GM18498 (cell line): ENCODE measurements around the gene NTRK2.

ENCODE experiments used
- ATAC-seq: cut with Tn5 transposase; IDR thresholded peaks from one replicate; pipeline ENCODE4 v1.9.1; 2021; ENCODE audit warnings: mild to moderate bottlenecking, moderate library complexity; ENCODE audit not compliant: unreplicated experiment

Gene NTRK2

GRCh38 chr9:84731696-84732095, 62.2 kb downstream of the NTRK2 start:
- ATAC-seq = no peak

- no peak for ATAC-seq
Measured at GRCh38 chr9:84736081-84736480, 66.6 kb downstream of the NTRK2 start.

- no peak for ATAC-seq
Measured at GRCh38 chr9:84736536-84736935, 67.0 kb downstream of the NTRK2 start.

GRCh38 chr9:84738353-84738752, 68.8 kb downstream of the NTRK2 start:
- ATAC-seq = no peak

- ATAC-seq = no peak
Measured at GRCh38 chr9:84742261-84742660, 72.7 kb downstream of the NTRK2 start.

- no peak for ATAC-seq
Measured at GRCh38 chr9:84744195-84744594, 74.7 kb downstream of the NTRK2 start.

- no peak for ATAC-seq
Measured at GRCh38 chr9:84744726-84745125, 75.2 kb downstream of the NTRK2 start.

- ATAC-seq = no peak
Measured at GRCh38 chr9:84748112-84748511, 78.6 kb downstream of the NTRK2 start.

GRCh38 chr9:84750152-84750865, 80.8 kb downstream of the NTRK2 start:
- no peak for ATAC-seq

- ATAC-seq = no peak
Measured at GRCh38 chr9:84751921-84752320, 82.4 kb downstream of the NTRK2 start.

- no peak for ATAC-seq
Measured at GRCh38 chr9:84754461-84754860, 84.9 kb downstream of the NTRK2 start.

GRCh38 chr9:84754881-84755280, 85.4 kb downstream of the NTRK2 start:
- no peak for ATAC-seq

- no peak for ATAC-seq
Measured at GRCh38 chr9:84755380-84755779, 85.9 kb downstream of the NTRK2 start.

GRCh38 chr9:84756171-84756570, 86.6 kb downstream of the NTRK2 start:
- no peak for ATAC-seq

- no peak for ATAC-seq
Measured at GRCh38 chr9:84756731-84757130, 87.2 kb downstream of the NTRK2 start.

- ATAC-seq = peak; percentile 16
Measured at GRCh38 chr9:84758817-84759216, 89.3 kb downstream of the NTRK2 start.

- peak; percentile 62 for ATAC-seq
Measured at GRCh38 chr9:84759300-84759750, 89.8 kb downstream of the NTRK2 start.

- ATAC-seq = no peak
Measured at GRCh38 chr9:84759804-84760203, 90.3 kb downstream of the NTRK2 start.

GRCh38 chr9:84761137-84761808, 91.7 kb downstream of the NTRK2 start:
- ATAC-seq = peak; percentile 60

- ATAC-seq = no peak
Measured at GRCh38 chr9:84772511-84772910, 103.0 kb downstream of the NTRK2 start.

GRCh38 chr9:84773022-84773421, 103.5 kb downstream of the NTRK2 start:
- no peak for ATAC-seq

GRCh38 chr9:84775056-84775643, 105.6 kb downstream of the NTRK2 start:
- no peak for ATAC-seq
